Loucy (cell line): ENCODE measurements around the gene FAM25A.

ENCODE experiments used
- H2AFZ ChIP-seq: fragments of 200-600 bp; sonication (generic); 2 replicates; pipeline ENCODE4 v1.6.0; 2016; ENCODE audit warnings: antibody characterized with exemption, mild to moderate bottlenecking, low read length, moderate library complexity
- H3F3A ChIP-seq: fragments of 200-600 bp; 2 replicates; pipeline ENCODE4 v1.6.0; 2016; ENCODE audit warnings: antibody characterized with exemption, low read depth, mild to moderate bottlenecking
- H3K27me3 ChIP-seq: fragments of 200-600 bp; sonication (generic); 2 replicates; pipeline ENCODE4 v1.6.1; 2014; ENCODE audit warnings: low read length, mild to moderate bottlenecking; ENCODE audit not compliant: insufficient read depth, poor library complexity, severe bottlenecking
- H3K36me3 ChIP-seq: fragments of 200-600 bp; sonication (generic); 2 replicates; pipeline ENCODE4 v1.6.1; 2016; ENCODE audit warnings: low read length; ENCODE audit not compliant: insufficient read depth
- H3K4me1 ChIP-seq: fragments of 200-600 bp; sonication (generic); 2 replicates; pipeline ENCODE4 v1.5.1; 2014; ENCODE audit warnings: low read length, mild to moderate bottlenecking; ENCODE audit not compliant: insufficient read depth, poor library complexity, severe bottlenecking
- H3K4me2 ChIP-seq: fragments of 200-600 bp; sonication (generic); 2 replicates; pipeline ENCODE4 v1.6.0; 2014; ENCODE audit warnings: antibody characterized with exemption, low read length, low read depth, mild to moderate bottlenecking; ENCODE audit not compliant: poor library complexity, severe bottlenecking
- H3K4me3 ChIP-seq: fragments of 200-600 bp; sonication (generic); 2 replicates; pipeline ENCODE4 v1.5.1; 2014; ENCODE audit warnings: low read length, mild to moderate bottlenecking, mixed read lengths; ENCODE audit not compliant: poor library complexity, severe bottlenecking
- H3K79me2 ChIP-seq: fragments of 200-600 bp; sonication (generic); 2 replicates; pipeline ENCODE4 v1.6.1; 2014; ENCODE audit warnings: low read length; ENCODE audit not compliant: insufficient read depth
- H3K9ac ChIP-seq: fragments of 200-600 bp; sonication (generic); 2 replicates; pipeline ENCODE4 v1.6.0; 2014; ENCODE audit warnings: mild to moderate bottlenecking, low read depth, low read length, moderate library complexity; ENCODE audit not compliant: poor library complexity, severe bottlenecking
- H3K9me2 ChIP-seq: fragments of 200-600 bp; sonication (generic); replicated peaks from 2 replicates; pipeline ENCODE4 v1.6.1; 2016; ENCODE audit warnings: low read depth, low read length, mixed read lengths
- H3K9me3 ChIP-seq: fragments of 200-600 bp; sonication (generic); 2 replicates; pipeline ENCODE4 v1.6.1; 2014; ENCODE audit warnings: mild to moderate bottlenecking, antibody characterized with exemption, low read length, low read depth; ENCODE audit not compliant: insufficient read depth
- H4K20me1 ChIP-seq: fragments of 200-600 bp; sonication (generic); 2 replicates; pipeline ENCODE4 v1.6.0; 2014; ENCODE audit warnings: antibody characterized with exemption, low read length, mild to moderate bottlenecking; ENCODE audit not compliant: insufficient read depth, poor library complexity, severe bottlenecking
- CTCF ChIP-seq: fragments of 200-600 bp; sonication (generic); conservative IDR thresholded peaks from 2 replicates; pipeline ENCODE4 v1.5.1; 2014; ENCODE audit warnings: mild to moderate bottlenecking, antibody characterized with exemption, low read length
- EZH2phosphoT487 ChIP-seq: fragments of 200-600 bp; IDR thresholded peaks from 2 replicates; pipeline ENCODE4 v1.6.1; 2018; ENCODE audit warnings: antibody characterized with exemption, mild to moderate bottlenecking, moderate library complexity, borderline replicate concordance

FAM25A gene

GRCh38 chr10:87060280-87060928 lies 40.3 kb downstream of the FAM25A start:
- Histone ChIP-seq H3K9me3 (no peaks in the 10 kb centered on the region), H3K9ac (no peak overlapping the region), H3K36me3 (peaks cover 85% of the 10 kb centered on the region; the same call in 1 of the 2 replicates), H3K9me2 (no peaks in the 10 kb centered on the region), H3K4me3 (no peak overlapping the region), H3K4me2 (no peak overlapping the region), H2AFZ (no peak overlapping the region), H3F3A (no peaks in the 10 kb centered on the region), H3K79me2 (no peaks in the 10 kb centered on the region), H4K20me1 (no peaks in the 10 kb centered on the region), H3K4me1 (no peaks in the 10 kb centered on the region), H3K27me3 (no peaks in the 10 kb centered on the region)
- TF ChIP-seq EZH2phosphoT487: no peak
- TF ChIP-seq CTCF: no peak

- Histone ChIP-seq H2AFZ (no peak overlapping the region), H3F3A (no peaks in the 10 kb centered on the region), H3K4me3 (no peak overlapping the region), H3K36me3 (peaks cover 89% of the 10 kb centered on the region; the same call in 1 of the 2 replicates), H3K27me3 (no peaks in the 10 kb centered on the region), H3K9ac (no peak overlapping the region), H3K9me2 (no peaks in the 10 kb centered on the region), H3K4me2 (no peak overlapping the region), H4K20me1 (no peaks in the 10 kb centered on the region), H3K79me2 (no peaks in the 10 kb centered on the region), H3K9me3 (no peaks in the 10 kb centered on the region), H3K4me1 (no peaks in the 10 kb centered on the region)
- no peak for TF ChIP-seq CTCF
- TF ChIP-seq EZH2phosphoT487: no peak
These were observed 44.6 kb downstream of the FAM25A start for GRCh38 chr10:87064651-87065050.

- Histone ChIP-seq H3K9me3 (no peaks in the 10 kb centered on the region), H4K20me1 (no peaks in the 10 kb centered on the region), H3F3A (no peaks in the 10 kb centered on the region), H3K9me2 (no peaks in the 10 kb centered on the region), H3K27me3 (no peaks in the 10 kb centered on the region), H3K4me1 (no peaks in the 10 kb centered on the region), H2AFZ (no peak overlapping the region), H3K36me3 (peaks cover 80% of the 10 kb centered on the region; the same call in 1 of the 2 replicates), H3K4me3 (no peak overlapping the region), H3K4me2 (no peak overlapping the region), H3K79me2 (no peaks in the 10 kb centered on the region), H3K9ac (no peak overlapping the region)
- TF ChIP-seq CTCF: no peak
- TF ChIP-seq EZH2phosphoT487: no peak
These were observed 46.1 kb downstream of the FAM25A start for GRCh38 chr10:87066178-87066577.
